ENCODE results near the gene IGHMBP2. TPM values are rescaled to one million over a fixed set of nuclear protein-coding genes. Genes with fewer than 3 reads are reported as not detected.

IGHMBP2 gene
- polyA plus RNA-seq, 1 donor from 2014 or later = 9.5 TPM

DNA sequence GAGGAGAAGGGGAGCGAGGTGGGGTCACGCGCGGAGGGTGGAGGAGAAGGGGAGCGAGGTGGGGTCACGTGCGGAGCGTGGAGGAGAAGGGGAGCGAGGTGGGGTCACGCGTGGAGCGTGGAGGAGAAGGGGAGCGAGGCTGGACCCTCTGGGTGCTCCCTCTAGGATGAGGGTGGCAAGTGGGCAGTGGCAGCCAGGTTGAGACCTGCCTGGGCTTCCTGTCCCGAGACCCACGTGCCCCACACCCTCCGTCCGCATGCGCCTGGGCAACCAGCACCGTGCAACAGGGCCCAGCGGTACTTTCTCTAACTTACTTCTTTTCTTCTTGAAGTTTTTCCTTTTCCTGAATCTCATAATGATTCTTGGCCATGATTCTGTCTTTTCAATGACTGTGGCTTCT is 11.1 kb upstream of the IGHMBP2 start:
- H3K9me3 ChIP-seq (ENCODE audit: low read length) = no peaks in the 10 kb centered on the region
- no peak overlapping the region for H3K27ac ChIP-seq (ENCODE audit: low read length)
- no peak overlapping the region for H3K4me2 ChIP-seq (ENCODE audit: low read length)
- no peaks in the 10 kb centered on the region for H4K20me1 ChIP-seq (ENCODE audit: insufficient read depth)
- H3K36me3 ChIP-seq (ENCODE audit: insufficient read depth, low read length) = no peaks in the 10 kb centered on the region
- no peak for TF ChIP-seq EZH2 (IDR thresholded peaks at IDR 0.05; ENCODE audit: borderline replicate concordance, insufficient read depth, low read length, poor library complexity, severe bottlenecking)
- no peak for TF ChIP-seq RAD21 (conservative IDR thresholded peaks at IDR 0.05)
- TF ChIP-seq MXI1 (conservative IDR thresholded peaks at IDR 0.05; ENCODE audit: poor library complexity, severe bottlenecking) = no peak
- TF ChIP-seq, protein P1, sequence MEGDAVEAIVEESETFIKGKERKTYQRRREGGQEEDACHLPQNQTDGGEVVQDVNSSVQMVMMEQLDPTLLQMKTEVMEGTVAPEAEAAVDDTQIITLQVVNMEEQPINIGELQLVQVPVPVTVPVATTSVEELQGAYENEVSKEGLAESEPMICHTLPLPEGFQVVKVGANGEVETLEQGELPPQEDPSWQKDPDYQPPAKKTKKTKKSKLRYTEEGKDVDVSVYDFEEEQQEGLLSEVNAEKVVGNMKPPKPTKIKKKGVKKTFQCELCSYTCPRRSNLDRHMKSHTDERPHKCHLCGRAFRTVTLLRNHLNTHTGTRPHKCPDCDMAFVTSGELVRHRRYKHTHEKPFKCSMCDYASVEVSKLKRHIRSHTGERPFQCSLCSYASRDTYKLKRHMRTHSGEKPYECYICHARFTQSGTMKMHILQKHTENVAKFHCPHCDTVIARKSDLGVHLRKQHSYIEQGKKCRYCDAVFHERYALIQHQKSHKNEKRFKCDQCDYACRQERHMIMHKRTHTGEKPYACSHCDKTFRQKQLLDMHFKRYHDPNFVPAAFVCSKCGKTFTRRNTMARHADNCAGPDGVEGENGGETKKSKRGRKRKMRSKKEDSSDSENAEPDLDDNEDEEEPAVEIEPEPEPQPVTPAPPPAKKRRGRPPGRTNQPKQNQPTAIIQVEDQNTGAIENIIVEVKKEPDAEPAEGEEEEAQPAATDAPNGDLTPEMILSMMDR (IDR thresholded peaks at IDR 0.05; ENCODE audit: poor library complexity, severe bottlenecking) = no peak
- no peak for TF ChIP-seq SMC3 (conservative IDR thresholded peaks at IDR 0.05; ENCODE audit: poor library complexity)
- TF ChIP-seq EP300 (conservative IDR thresholded peaks at IDR 0.05; ENCODE audit: poor library complexity, severe bottlenecking) = no peak
- TF ChIP-seq POLR2AphosphoS5 (IDR thresholded peaks at IDR 0.05) = no peak
- TF ChIP-seq TAF1 (IDR thresholded peaks at IDR 0.05; ENCODE audit: low read depth) = no peak
- TF ChIP-seq, protein P2, sequence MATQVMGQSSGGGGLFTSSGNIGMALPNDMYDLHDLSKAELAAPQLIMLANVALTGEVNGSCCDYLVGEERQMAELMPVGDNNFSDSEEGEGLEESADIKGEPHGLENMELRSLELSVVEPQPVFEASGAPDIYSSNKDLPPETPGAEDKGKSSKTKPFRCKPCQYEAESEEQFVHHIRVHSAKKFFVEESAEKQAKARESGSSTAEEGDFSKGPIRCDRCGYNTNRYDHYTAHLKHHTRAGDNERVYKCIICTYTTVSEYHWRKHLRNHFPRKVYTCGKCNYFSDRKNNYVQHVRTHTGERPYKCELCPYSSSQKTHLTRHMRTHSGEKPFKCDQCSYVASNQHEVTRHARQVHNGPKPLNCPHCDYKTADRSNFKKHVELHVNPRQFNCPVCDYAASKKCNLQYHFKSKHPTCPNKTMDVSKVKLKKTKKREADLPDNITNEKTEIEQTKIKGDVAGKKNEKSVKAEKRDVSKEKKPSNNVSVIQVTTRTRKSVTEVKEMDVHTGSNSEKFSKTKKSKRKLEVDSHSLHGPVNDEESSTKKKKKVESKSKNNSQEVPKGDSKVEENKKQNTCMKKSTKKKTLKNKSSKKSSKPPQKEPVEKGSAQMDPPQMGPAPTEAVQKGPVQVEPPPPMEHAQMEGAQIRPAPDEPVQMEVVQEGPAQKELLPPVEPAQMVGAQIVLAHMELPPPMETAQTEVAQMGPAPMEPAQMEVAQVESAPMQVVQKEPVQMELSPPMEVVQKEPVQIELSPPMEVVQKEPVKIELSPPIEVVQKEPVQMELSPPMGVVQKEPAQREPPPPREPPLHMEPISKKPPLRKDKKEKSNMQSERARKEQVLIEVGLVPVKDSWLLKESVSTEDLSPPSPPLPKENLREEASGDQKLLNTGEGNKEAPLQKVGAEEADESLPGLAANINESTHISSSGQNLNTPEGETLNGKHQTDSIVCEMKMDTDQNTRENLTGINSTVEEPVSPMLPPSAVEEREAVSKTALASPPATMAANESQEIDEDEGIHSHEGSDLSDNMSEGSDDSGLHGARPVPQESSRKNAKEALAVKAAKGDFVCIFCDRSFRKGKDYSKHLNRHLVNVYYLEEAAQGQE (IDR thresholded peaks at IDR 0.05; ENCODE audit: borderline replicate concordance) = no peak
- H3K9me2 ChIP-seq (ENCODE audit: insufficient read depth, low read length) = no peaks in the 10 kb centered on the region
- H3K27me3 ChIP-seq (ENCODE audit: insufficient read depth, low read depth, low read length) = no peaks in the 10 kb centered on the region
- no peak overlapping the region for H2AFZ ChIP-seq (ENCODE audit: low read depth, low read length)
- no peak overlapping the region for H3K9ac ChIP-seq (ENCODE audit: low read length)
- no peaks in the 10 kb centered on the region for H3K79me2 ChIP-seq (replicated peaks; ENCODE audit: insufficient read depth, low read length)
- H3K4me3 ChIP-seq (ENCODE audit: low read length) = no peak overlapping the region
- H3F3A ChIP-seq (ENCODE audit: insufficient read depth, low read length, poor library complexity, severe bottlenecking) = no peaks in the 10 kb centered on the region

DNA sequence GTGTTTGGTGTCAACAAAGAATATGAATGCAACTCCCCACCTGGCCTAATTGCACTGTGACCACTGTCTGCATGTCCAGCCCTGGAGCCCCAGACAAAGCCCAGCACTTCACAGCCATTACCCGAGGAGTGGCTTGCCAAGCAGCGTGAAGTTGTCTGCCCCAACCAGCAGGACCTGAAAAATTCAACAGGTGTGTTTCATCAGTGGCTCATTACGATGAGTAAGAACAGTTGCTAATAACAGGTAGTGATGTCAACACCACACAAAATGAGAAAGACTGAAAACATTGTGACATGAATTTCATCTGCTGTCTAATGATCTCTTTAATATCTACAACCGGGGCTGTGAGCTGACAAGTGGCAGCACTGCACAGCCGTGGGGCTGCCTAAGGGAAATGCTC is 10.4 kb upstream of the IGHMBP2 start:
- Histone ChIP-seq H3K36me3 (ENCODE audit: insufficient read depth, low read length) (no peaks in the 10 kb centered on the region), H3K4me2 (ENCODE audit: low read length) (no peak overlapping the region)

More for the DNA sequence above, 10.4 kb upstream of the IGHMBP2 start:
- no peaks in the 10 kb centered on the region for H3K79me2 ChIP-seq (replicated peaks; ENCODE audit: insufficient read depth, low read length)
- H4K20me1 ChIP-seq (ENCODE audit: insufficient read depth) = no peaks in the 10 kb centered on the region
- TF ChIP-seq SMC3 (conservative IDR thresholded peaks at IDR 0.05; ENCODE audit: poor library complexity) (no peak), MXI1 (conservative IDR thresholded peaks at IDR 0.05; ENCODE audit: poor library complexity, severe bottlenecking) (no peak), POLR2AphosphoS5 (IDR thresholded peaks at IDR 0.05) (no peak), TAF1 (IDR thresholded peaks at IDR 0.05; ENCODE audit: low read depth) (no peak), EZH2 (IDR thresholded peaks at IDR 0.05; ENCODE audit: borderline replicate concordance, insufficient read depth, low read length, poor library complexity, severe bottlenecking) (no peak), EP300 (conservative IDR thresholded peaks at IDR 0.05; ENCODE audit: poor library complexity, severe bottlenecking) (no peak), RAD21 (conservative IDR thresholded peaks at IDR 0.05) (no peak)
- TF ChIP-seq, protein P2 (IDR thresholded peaks at IDR 0.05; ENCODE audit: borderline replicate concordance) = no peak
- TF ChIP-seq, protein P1 (IDR thresholded peaks at IDR 0.05; ENCODE audit: poor library complexity, severe bottlenecking) = no peak
- H3F3A ChIP-seq (ENCODE audit: insufficient read depth, low read length, poor library complexity, severe bottlenecking) = no peaks in the 10 kb centered on the region
- no peak overlapping the region for H3K4me3 ChIP-seq (ENCODE audit: low read length)
- H3K9me2 ChIP-seq (ENCODE audit: insufficient read depth, low read length) = no peaks in the 10 kb centered on the region
- no peaks in the 10 kb centered on the region for H3K27me3 ChIP-seq (ENCODE audit: insufficient read depth, low read depth, low read length)
- H3K9ac ChIP-seq (ENCODE audit: low read length) = no peak overlapping the region
- no peak overlapping the region for H2AFZ ChIP-seq (ENCODE audit: low read depth, low read length)
- no peak overlapping the region for H3K27ac ChIP-seq (ENCODE audit: low read length)
- H3K9me3 ChIP-seq (ENCODE audit: low read length) = no peaks in the 10 kb centered on the region

Data from neural cell (in vitro differentiated cells).